Left ventricle myocardium inferior (tissue), 1 donor: ENCODE data around the gene AUTS2. TPM values are rescaled to one million over a fixed set of nuclear protein-coding genes. Genes with fewer than 3 reads are reported as not detected.

Source experiments
- DNase-seq: peaks from one replicate; pipeline ENCODE4 v3.0.0-alpha.2; 2020
- H3K27ac ChIP-seq: fragments of 200-600 bp; replicated peaks from 2 replicates; pipeline ENCODE4 v1.8.0; 2021
- H3K27me3 ChIP-seq: fragments of 200-600 bp; 2 replicates; pipeline ENCODE4 v1.8.0; 2021; ENCODE audit warnings: low read depth
- H3K36me3 ChIP-seq: fragments of 200-600 bp; 2 replicates; pipeline ENCODE4 v1.8.0; 2021
- H3K4me1 ChIP-seq: fragments of 200-600 bp; 2 replicates; pipeline ENCODE4 v1.8.0; 2021
- H3K4me3 ChIP-seq: fragments of 200-600 bp; 2 replicates; pipeline ENCODE4 v1.8.0; 2021; ENCODE audit warnings: mild to moderate bottlenecking, moderate library complexity
- H3K9me3 ChIP-seq: fragments of 200-600 bp; replicated peaks from 2 replicates; pipeline ENCODE4 v1.8.0; 2021
- intact Hi-C: fragments of 100-400 bp; cut with micrococcal nuclease; formaldehyde crosslinking; loops from one replicate; pipeline ENCODE4 v1.11.0; 2022
- total RNA-seq: library from RNA; stranded (reverse); fragmentation: NEBNext Ultra II Directional; extraction: Animal tissue kit (Norgen Biotek cat#: 25700); gene quantifications from one replicate; pipeline ENCODE4 v1.2.1, GENCODE V29; 2021
- TF ChIP-seq, protein P1 (sequence below): fragments of 200-600 bp; IDR thresholded peaks from 2 replicates; pipeline ENCODE4 v1.8.0; 2021; ENCODE audit warnings: antibody characterized with exemption, mild to moderate bottlenecking, borderline replicate concordance
- donor health status: DM: no; HTN: yes; CAD: no; lungs with severe emphysema.

AUTS2 gene
- total RNA-seq, 1 donor from 2014 or later: 10.5 TPM

DNA sequence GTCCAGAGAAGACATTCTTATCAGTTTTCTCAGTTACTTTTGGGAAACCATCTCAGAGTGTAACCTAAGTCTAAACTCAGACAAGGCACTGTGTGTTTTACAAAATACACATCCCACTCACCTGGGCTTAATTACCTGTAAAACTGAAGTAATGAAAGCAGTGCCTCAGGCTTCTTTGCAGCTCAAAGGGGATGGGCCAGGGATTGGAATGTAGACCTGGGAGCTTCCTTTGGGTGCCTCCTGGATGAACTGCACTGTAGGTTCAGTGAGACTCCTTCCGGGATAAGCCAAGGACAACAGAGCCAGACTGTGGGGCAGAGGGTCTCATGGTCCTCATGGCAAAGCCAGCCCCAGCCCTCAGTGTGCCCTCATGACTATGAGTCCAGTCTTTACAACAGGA, 861.3 kb downstream of the AUTS2 start:
- peaks cover 15% of the 10 kb centered on the region for H3K4me1 ChIP-seq
- intact Hi-C loops: no loop called here
- TF ChIP-seq, protein P1, sequence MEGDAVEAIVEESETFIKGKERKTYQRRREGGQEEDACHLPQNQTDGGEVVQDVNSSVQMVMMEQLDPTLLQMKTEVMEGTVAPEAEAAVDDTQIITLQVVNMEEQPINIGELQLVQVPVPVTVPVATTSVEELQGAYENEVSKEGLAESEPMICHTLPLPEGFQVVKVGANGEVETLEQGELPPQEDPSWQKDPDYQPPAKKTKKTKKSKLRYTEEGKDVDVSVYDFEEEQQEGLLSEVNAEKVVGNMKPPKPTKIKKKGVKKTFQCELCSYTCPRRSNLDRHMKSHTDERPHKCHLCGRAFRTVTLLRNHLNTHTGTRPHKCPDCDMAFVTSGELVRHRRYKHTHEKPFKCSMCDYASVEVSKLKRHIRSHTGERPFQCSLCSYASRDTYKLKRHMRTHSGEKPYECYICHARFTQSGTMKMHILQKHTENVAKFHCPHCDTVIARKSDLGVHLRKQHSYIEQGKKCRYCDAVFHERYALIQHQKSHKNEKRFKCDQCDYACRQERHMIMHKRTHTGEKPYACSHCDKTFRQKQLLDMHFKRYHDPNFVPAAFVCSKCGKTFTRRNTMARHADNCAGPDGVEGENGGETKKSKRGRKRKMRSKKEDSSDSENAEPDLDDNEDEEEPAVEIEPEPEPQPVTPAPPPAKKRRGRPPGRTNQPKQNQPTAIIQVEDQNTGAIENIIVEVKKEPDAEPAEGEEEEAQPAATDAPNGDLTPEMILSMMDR: no peak
- H3K9me3 ChIP-seq: no peaks in the 10 kb centered on the region
- H3K27me3 ChIP-seq: no peaks in the 10 kb centered on the region
- DNase-seq: no peak
- no peak overlapping the region for H3K4me3 ChIP-seq
- no peak overlapping the region for H3K27ac ChIP-seq
- no peaks in the 10 kb centered on the region for H3K36me3 ChIP-seq

DNA sequence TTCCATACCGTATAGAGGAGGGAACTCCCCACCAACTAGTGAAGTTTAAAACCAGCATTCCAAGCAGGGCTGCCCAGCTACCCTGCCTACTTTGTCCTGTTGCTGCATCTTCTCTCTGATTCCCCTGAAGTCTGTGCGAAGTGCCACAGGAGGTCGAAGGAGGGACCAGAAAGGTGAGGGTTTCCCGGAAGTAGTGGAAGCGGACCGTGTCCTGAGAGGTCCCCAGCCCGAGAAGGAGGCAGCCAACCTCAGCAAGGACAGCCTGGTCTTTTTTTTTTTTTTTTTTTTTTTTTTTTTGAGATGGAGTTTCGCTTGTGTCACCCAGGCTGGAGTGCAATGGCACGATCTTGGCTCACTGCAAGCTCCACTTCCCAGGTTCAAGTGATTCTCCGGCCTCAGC, 861.8 kb downstream of the AUTS2 start:
- no peak overlapping the region for H3K27ac ChIP-seq
- TF ChIP-seq, protein P1: no peak
- H3K9me3 ChIP-seq: no peaks in the 10 kb centered on the region
- H3K4me3 ChIP-seq: no peak overlapping the region
- no peaks in the 10 kb centered on the region for H3K36me3 ChIP-seq
- no peaks in the 10 kb centered on the region for H3K27me3 ChIP-seq
- peaks cover 15% of the 10 kb centered on the region for H3K4me1 ChIP-seq
- intact Hi-C loops: no loop called here
- DNase-seq: no peak

DNA sequence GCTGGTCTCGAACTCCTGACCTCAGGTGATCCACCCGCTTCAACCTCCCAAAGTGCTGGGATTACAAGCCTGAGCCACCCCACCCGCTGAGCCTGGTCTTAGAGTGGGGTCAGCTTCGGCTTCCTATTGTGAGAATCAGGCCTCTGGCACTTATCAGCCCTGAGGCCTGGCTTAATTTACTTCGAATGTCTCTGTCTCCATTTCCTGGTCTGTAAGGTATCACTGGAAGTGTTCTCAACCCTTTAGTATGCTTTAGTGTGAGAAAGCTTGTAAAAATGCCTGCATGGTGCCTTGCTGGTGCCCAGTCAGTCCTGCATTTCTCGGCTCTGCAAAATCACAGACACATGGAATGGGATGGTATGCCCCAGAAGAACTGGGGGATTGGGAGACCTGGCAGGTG, 862.3 kb downstream of the AUTS2 start:
- Histone ChIP-seq H3K27me3 (no peaks in the 10 kb centered on the region), H3K4me1 (peaks cover 15% of the 10 kb centered on the region), H3K4me3 (no peak overlapping the region), H3K36me3 (no peaks in the 10 kb centered on the region), H3K9me3 (no peaks in the 10 kb centered on the region), H3K27ac (no peak overlapping the region)
- TF ChIP-seq, protein P1: no peak
- intact Hi-C loops: no loop called here
- DNase-seq: no peak

DNA sequence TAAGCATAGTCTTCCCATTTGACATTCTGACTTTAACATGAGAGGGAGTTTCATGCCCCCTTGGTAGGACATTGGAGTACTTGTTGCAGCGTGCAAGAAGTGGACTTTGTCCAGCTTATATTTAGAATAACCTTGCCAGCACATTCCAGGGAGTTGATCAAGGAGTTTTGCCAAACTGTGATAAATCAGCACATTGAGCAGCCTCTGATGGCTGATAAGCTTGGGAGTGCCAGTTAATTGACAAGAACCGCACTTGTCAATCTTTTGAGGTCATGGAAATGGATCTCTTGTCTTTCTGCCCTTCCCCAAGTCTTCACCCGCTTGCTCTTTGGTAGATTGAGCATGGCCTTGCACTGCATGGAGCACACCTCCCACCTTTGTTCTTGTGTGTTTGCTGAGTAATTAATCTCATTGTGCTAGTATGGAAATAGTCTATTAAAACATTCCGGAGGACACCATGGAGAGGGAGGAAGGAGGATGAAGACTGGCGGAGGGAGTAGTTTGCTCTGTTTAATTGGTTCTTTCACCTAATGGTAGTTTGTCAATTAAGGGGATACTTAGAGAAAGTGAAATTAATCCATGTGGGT, 865.2 kb downstream of the AUTS2 start:
- Histone ChIP-seq H3K36me3 (no peaks in the 10 kb centered on the region), H3K9me3 (no peaks in the 10 kb centered on the region), H3K27ac (no peak overlapping the region), H3K4me1 (peaks cover 6% of the 10 kb centered on the region), H3K27me3 (no peaks in the 10 kb centered on the region), H3K4me3 (no peak overlapping the region)
- no peak for DNase-seq
- TF ChIP-seq, protein P1: no peak
- intact Hi-C loops: no loop called here

DNA sequence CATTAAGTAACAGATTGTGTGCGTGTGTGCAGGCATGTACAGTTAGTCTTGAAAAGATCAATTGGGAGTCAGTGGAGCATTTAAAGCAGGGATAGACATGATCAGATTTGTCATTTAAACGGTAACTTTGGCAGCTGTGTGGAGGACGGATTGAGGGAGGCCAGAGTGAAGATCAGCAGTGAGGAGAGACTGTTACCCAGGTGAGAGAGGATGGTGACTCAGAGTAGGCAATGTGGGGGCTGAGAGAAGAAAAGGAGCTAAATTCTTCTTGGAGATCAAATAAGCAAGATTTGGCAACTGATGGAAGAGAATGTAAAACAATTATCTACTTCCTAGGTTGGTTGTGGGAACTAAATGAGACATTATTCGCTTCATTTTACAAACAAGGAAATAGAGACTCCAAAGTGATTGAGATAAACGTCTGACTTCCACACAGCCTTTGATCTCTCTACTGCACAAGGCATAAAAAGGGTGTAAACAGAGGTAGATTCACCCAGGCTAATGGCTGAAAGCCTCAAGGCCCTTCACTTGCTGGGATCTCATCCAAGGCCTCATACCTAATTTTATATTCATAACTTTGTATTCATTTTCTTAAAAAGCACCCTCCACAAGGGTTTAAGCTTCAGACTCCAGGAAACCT, 868.6 kb downstream of the AUTS2 start:
- intact Hi-C loops: no loop called here
- Histone ChIP-seq H3K9me3 (no peaks in the 10 kb centered on the region), H3K4me3 (no peak overlapping the region), H3K27ac (no peak overlapping the region), H3K36me3 (no peaks in the 10 kb centered on the region), H3K27me3 (no peaks in the 10 kb centered on the region), H3K4me1 (no peaks in the 10 kb centered on the region)
- DNase-seq: no peak
- TF ChIP-seq, protein P1: no peak
